ENCODE data around the gene NEURL1B.

Gene NEURL1B

GRCh38 chr5:172732201-172732865 lies 91.3 kb downstream of the NEURL1B start:
- H3K4me3 ChIP-seq (ENCODE audit: low read length), result no peak overlapping the region
- no peak for TF ChIP-seq CTCF (IDR thresholded peaks at IDR 0.05; ENCODE audit: insufficient read depth, low read depth, low read length, missing control alignments)
- DNase-seq (ENCODE audit: low read depth), result no peak

DNA sequence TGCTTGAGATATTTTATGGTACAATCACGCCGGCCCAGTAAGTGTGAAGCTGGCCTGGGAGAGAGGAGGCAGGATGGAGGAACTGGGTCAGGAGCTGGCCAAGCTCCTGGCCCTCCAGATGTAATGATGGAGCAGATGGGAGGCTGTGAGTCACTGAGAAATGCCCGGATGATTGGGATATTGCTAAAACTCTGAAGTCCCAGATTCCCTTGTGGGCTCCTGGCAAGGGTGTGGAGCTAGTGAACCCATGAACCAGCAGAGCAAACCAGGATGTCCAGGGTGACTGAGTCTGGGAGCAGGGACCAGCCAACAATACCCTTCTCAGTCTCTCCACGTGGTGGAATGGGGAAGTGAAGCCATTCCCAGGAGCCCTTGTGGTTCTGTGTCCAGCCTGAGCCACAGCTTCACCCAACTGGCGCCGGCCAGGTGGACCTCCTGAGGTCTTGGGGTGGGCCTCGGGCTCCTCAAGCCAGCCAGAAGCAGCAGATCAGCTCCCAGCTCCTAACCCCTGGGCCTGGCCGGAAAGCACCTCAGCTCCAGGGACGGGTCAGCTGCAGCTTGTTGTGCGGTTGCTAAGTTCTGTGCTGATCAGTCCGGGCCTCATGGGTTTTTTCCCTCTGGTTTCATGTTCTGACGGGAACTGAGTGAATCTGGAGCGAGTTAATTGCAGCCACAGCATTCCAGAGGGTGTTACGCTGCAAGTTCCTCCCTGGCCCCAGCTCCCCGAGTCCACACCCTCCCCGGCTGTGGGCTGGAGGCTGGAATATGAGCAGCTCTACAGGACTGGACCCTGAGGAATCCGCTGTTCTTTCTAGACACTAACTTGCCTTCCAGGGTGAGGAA lies 92.3 kb downstream of the NEURL1B start:
- H3K4me3 ChIP-seq (ENCODE audit: low read length), result no peak overlapping the region
- peak; percentile 99 for DNase-seq (ENCODE audit: low read depth)
- peak; percentile 9 for TF ChIP-seq CTCF (IDR thresholded peaks at IDR 0.05; ENCODE audit: insufficient read depth, low read depth, low read length, missing control alignments)

DNA sequence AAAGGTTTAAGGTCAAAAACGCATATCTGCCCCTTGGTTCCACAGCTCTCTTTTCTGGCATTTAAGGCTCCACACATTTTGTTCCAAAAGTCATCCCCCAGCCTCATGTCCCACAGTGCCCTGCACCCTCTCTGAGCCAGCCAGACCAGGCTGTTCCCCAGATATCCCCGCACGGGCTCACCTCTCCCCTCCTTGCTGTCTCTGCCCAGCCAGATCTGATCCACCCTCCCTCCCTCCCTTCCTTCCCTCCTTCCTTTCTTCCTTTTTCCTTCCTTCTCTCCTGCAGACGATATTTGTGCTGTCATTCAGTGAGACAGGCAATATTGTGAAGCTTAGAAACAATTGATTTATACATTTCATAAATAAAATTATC lies 92.9 kb downstream of the NEURL1B start:
- no peak overlapping the region for H3K4me3 ChIP-seq (ENCODE audit: low read length)
- DNase-seq (ENCODE audit: low read depth), result no peak
- no peak for TF ChIP-seq CTCF (IDR thresholded peaks at IDR 0.05; ENCODE audit: insufficient read depth, low read depth, low read length, missing control alignments)

GRCh38 chr5:172735141-172735831 lies 94.2 kb downstream of the NEURL1B start:
- TF ChIP-seq CTCF (IDR thresholded peaks at IDR 0.05; ENCODE audit: insufficient read depth, low read depth, low read length, missing control alignments), result no peak
- no peak overlapping the region for H3K4me3 ChIP-seq (ENCODE audit: low read length)

DNA sequence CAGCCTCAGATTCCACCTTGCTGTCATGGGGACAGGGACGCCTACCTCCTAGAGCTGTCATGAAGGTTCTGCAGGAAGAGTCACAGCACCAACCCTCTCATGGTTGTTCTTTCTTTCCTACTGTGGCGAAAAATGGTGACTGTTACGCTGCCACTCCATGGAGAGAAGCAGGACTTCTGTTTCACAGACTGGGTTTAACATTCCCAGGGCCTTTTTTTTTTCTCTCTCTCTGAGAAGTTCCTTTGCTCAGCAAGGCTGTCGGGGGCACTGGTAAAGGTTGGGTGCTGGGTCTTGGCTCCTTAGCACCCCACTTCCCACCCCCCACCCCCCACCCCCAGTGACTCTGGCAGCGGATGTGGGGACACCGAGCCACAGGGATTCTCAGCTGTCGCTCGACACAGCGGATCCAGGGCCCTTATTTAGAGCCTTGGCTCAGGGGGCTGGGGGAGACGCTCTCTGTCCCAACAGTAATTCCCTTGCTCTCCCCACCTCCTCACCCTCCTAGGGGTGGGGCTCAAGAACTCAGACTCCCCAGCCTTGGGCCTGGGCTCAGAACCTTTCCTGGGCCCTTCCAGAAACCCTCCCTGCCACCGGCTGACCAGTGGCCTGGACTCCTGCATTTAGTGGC lies 95.6 kb downstream of the NEURL1B start:
- no peak overlapping the region for H3K4me3 ChIP-seq (ENCODE audit: low read length)
- DNase-seq (ENCODE audit: low read depth), result no peak
- no peak for TF ChIP-seq CTCF (IDR thresholded peaks at IDR 0.05; ENCODE audit: insufficient read depth, low read depth, low read length, missing control alignments)

More at GRCh38 chr5:172735141-172735831, 94.2 kb downstream of the NEURL1B start:
- DNase-seq (ENCODE audit: low read depth), result no peak

DNA sequence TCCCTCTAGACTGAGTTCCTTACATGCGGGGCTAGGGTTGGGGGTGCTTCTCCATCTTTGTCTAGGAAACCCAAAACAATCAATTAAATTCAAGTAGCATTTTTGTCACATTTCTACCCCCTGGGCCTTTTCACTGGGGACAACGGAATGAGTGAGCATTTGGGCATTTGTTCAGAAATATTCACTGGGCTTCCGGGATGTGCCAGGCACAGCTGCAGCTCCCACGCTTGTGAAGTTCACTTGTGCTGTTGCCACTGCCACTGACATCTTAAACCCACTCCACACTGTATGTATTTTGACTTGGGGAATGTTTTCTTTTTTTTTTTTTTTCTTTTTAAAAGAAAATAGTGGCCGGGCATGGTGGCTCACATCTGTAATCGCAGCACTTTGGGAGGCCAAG lies 98.3 kb downstream of the NEURL1B start:
- TF ChIP-seq CTCF (IDR thresholded peaks at IDR 0.05; ENCODE audit: insufficient read depth, low read depth, low read length, missing control alignments), result no peak
- DNase-seq (ENCODE audit: low read depth), result no peak
- H3K4me3 ChIP-seq (ENCODE audit: low read length), result no peak overlapping the region
